IMR-90 (cell line): Measurements from ENCODE around the gene GGNBP2.

Experiments used
- FOS ChIP-seq: fragments of 150-350 bp; IDR thresholded peaks from 2 replicates; pipeline ENCODE4 v1.6.1; 2016; ENCODE audit warnings: low read depth, low read length
- MAFK ChIP-seq: IDR thresholded peaks from 2 replicates; pipeline ENCODE4 v1.6.1; 2012; ENCODE audit warnings: low read depth, low read length, improper control_type of control experiment
- POLR2A ChIP-seq: IDR thresholded peaks from 2 replicates; pipeline ENCODE4 v1.6.1; 2012; ENCODE audit warnings: mild to moderate bottlenecking, low read depth, low read length
- RCOR1 ChIP-seq: IDR thresholded peaks from 2 replicates; pipeline ENCODE4 v1.6.1; 2012; ENCODE audit warnings: mild to moderate bottlenecking, low read length, improper control_type of control experiment; ENCODE audit not compliant: insufficient replicate concordance
- SMC3 ChIP-seq: fragments of 150-350 bp; IDR thresholded peaks from 2 replicates; pipeline ENCODE4 v1.6.1; 2016; ENCODE audit warnings: low read depth, mild to moderate bottlenecking, antibody characterized with exemption, low read length, moderate library complexity
- TF ChIP-seq, protein P1 (sequence below): conservative IDR thresholded peaks from 2 replicates; pipeline ENCODE4 v1.5.1; 2012; ENCODE audit warnings: mild to moderate bottlenecking, low read depth, low read length, improper control_type of control experiment
- TF ChIP-seq, protein P2 (sequence below): fragments of 150-350 bp; IDR thresholded peaks from 2 replicates; pipeline ENCODE4 v1.6.1; 2017; ENCODE audit warnings: mild to moderate bottlenecking, antibody characterized with exemption, low read length, low read depth

DNA sequence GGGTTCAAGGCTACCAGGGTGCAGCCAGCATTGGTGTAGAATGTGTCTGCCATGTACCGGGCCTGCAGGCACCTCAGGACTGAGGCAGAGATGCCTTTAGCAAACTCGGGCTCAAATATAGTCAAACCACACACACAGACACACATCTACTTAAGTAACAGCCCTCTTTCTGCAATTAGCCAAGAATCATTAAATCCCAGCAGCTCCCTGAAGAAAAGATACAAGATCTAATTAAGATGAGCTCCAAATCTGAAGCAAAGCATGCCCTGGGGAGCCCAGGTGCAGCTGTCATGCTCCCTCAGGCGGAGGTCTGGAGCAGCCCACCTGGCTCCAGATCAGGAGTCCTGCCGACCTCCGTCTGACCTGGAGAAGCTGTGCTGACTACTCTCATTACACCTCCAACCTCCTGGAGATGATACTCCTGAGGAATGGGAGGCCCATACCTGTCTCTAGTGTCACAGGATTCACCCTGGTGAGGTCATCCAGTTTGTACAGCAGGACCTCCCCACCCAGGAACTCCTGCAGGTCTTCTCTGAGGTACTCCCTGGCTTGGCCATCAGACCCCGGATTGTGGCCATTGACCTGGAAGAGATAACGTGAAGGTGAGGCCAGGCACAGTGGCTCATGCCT, 17.0 kb upstream of the GGNBP2 start:
- TF ChIP-seq, protein P1, sequence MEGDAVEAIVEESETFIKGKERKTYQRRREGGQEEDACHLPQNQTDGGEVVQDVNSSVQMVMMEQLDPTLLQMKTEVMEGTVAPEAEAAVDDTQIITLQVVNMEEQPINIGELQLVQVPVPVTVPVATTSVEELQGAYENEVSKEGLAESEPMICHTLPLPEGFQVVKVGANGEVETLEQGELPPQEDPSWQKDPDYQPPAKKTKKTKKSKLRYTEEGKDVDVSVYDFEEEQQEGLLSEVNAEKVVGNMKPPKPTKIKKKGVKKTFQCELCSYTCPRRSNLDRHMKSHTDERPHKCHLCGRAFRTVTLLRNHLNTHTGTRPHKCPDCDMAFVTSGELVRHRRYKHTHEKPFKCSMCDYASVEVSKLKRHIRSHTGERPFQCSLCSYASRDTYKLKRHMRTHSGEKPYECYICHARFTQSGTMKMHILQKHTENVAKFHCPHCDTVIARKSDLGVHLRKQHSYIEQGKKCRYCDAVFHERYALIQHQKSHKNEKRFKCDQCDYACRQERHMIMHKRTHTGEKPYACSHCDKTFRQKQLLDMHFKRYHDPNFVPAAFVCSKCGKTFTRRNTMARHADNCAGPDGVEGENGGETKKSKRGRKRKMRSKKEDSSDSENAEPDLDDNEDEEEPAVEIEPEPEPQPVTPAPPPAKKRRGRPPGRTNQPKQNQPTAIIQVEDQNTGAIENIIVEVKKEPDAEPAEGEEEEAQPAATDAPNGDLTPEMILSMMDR: no peak
- no peak for TF ChIP-seq POLR2A
- no peak for TF ChIP-seq FOS
- no peak for TF ChIP-seq SMC3
- TF ChIP-seq, protein P2, sequence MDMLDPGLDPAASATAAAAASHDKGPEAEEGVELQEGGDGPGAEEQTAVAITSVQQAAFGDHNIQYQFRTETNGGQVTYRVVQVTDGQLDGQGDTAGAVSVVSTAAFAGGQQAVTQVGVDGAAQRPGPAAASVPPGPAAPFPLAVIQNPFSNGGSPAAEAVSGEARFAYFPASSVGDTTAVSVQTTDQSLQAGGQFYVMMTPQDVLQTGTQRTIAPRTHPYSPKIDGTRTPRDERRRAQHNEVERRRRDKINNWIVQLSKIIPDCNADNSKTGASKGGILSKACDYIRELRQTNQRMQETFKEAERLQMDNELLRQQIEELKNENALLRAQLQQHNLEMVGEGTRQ: no peak
- TF ChIP-seq MAFK: no peak
- no peak for TF ChIP-seq RCOR1
